ENCODE measurements around the gene HHLA2. TPM values are rescaled to one million over a fixed set of nuclear protein-coding genes. Genes with fewer than 3 reads are reported as not detected.

The HHLA2 gene
- total and polyA plus RNA-seq, 5 donors from 2014 or later: 0.74 TPM; not detected in 4

- Mint-ChIP-seq H3K4me1 (peaks cover 0 to 9% (median 0%) of the 10 kb centered on the region in 4 donors), H3K27ac (peak overlapping the region in 1 of 3 donors; percentile 6), H3K9me3 (peaks cover 0 to 6% (median 0%) of the 10 kb centered on the region in 7 donors), H3K36me3 (no peaks in the 10 kb centered on the region), H3K27me3 (peaks cover 11% of the 10 kb centered on the region), H3K4me3 (no peak overlapping the region)
- ATAC-seq (ENCODE audit: low read depth in 2 of 2): no peak
- Histone ChIP-seq H3K27me3 (ENCODE audit: control insufficient read depth, insufficient read depth, low read length) (peaks cover 2% of the 10 kb centered on the region), H3K36me3 (ENCODE audit: control insufficient read depth, insufficient read depth, low read length) (no peaks in the 10 kb centered on the region), H3K4me3 (ENCODE audit: low read depth, low read length) (no peak overlapping the region), H3K27ac (ENCODE audit: insufficient read depth, low read length, poor library complexity, severe bottlenecking) (no peak overlapping the region), H3K4me1 (ENCODE audit: control insufficient read depth, insufficient read depth, low read length, poor library complexity, severe bottlenecking) (no peaks in the 10 kb centered on the region), H3K9me3 (ENCODE audit: control insufficient read depth in 2 of 2, low read length in 2 of 2) (no peaks in the 10 kb centered on the region)
- no peak for DNase-seq
Measured at GRCh38 chr3:108343491-108343890, 47.1 kb downstream of the HHLA2 start.

GRCh38 chr3:108345492-108346205, 49.3 kb downstream of the HHLA2 start:
- H3K36me3 Mint-ChIP-seq: no peaks in the 10 kb centered on the region
- H3K4me1 Mint-ChIP-seq: peaks cover 0 to 9% (median 0%) of the 10 kb centered on the region in 4 donors
- ATAC-seq (ENCODE audit: low read depth in 2 of 2) (no peak), DNase-seq (no peak)
- no peak overlapping the region for H3K27ac ChIP-seq (ENCODE audit: insufficient read depth, low read length, poor library complexity, severe bottlenecking)
- no peak overlapping the region for H3K27ac Mint-ChIP-seq
- H3K9me3 Mint-ChIP-seq: peaks cover 0 to 6% (median 0%) of the 10 kb centered on the region in 7 donors
- peaks cover 5% of the 10 kb centered on the region for H3K27me3 Mint-ChIP-seq
- H3K36me3 ChIP-seq (ENCODE audit: control insufficient read depth, insufficient read depth, low read length): no peaks in the 10 kb centered on the region
- H3K4me1 ChIP-seq (ENCODE audit: control insufficient read depth, insufficient read depth, low read length, poor library complexity, severe bottlenecking): no peaks in the 10 kb centered on the region
- H3K27me3 ChIP-seq (ENCODE audit: control insufficient read depth, insufficient read depth, low read length): peaks cover 2% of the 10 kb centered on the region
- no peaks in the 10 kb centered on the region for H3K9me3 ChIP-seq (ENCODE audit: control insufficient read depth in 2 of 2, low read length in 2 of 2)
- H3K4me3 Mint-ChIP-seq: no peak overlapping the region
- no peak overlapping the region for H3K4me3 ChIP-seq (ENCODE audit: low read depth, low read length)

GRCh38 chr3:108346301-108347227, 50.2 kb downstream of the HHLA2 start:
- DNase-seq: no peak
- Mint-ChIP-seq H3K4me1 (peaks cover 0 to 9% (median 0%) of the 10 kb centered on the region in 4 donors), H3K27ac (no peak overlapping the region), H3K4me3 (no peak overlapping the region), H3K9me3 (peaks cover 0 to 6% (median 0%) of the 10 kb centered on the region in 7 donors), H3K36me3 (no peaks in the 10 kb centered on the region), H3K27me3 (peaks cover 7% of the 10 kb centered on the region)
- H3K36me3 ChIP-seq (ENCODE audit: control insufficient read depth, insufficient read depth, low read length): no peaks in the 10 kb centered on the region
- H3K27me3 ChIP-seq (ENCODE audit: control insufficient read depth, insufficient read depth, low read length): peaks cover 2% of the 10 kb centered on the region
- no peak overlapping the region for H3K27ac ChIP-seq (ENCODE audit: insufficient read depth, low read length, poor library complexity, severe bottlenecking)
- no peaks in the 10 kb centered on the region for H3K9me3 ChIP-seq (ENCODE audit: control insufficient read depth in 2 of 2, low read length in 2 of 2)
- ATAC-seq (ENCODE audit: low read depth in 2 of 2): no peak
- H3K4me3 ChIP-seq (ENCODE audit: low read depth, low read length): no peak overlapping the region
- no peaks in the 10 kb centered on the region for H3K4me1 ChIP-seq (ENCODE audit: control insufficient read depth, insufficient read depth, low read length, poor library complexity, severe bottlenecking)

GRCh38 chr3:108352176-108352575, 55.8 kb downstream of the HHLA2 start:
- H3K9me3 Mint-ChIP-seq: peaks cover 0 to 10% (median 0%) of the 10 kb centered on the region in 7 donors
- H3K4me1 Mint-ChIP-seq: no peaks in the 10 kb centered on the region
- H3K36me3 Mint-ChIP-seq: no peaks in the 10 kb centered on the region
- ATAC-seq (ENCODE audit: low read depth in 2 of 2) (no peak), DNase-seq (no peak)
- no peaks in the 10 kb centered on the region for H3K36me3 ChIP-seq (ENCODE audit: control insufficient read depth, insufficient read depth, low read length)
- no peaks in the 10 kb centered on the region for H3K4me1 ChIP-seq (ENCODE audit: control insufficient read depth, insufficient read depth, low read length, poor library complexity, severe bottlenecking)
- H3K4me3 Mint-ChIP-seq: no peak overlapping the region
- no peaks in the 10 kb centered on the region for H3K9me3 ChIP-seq (ENCODE audit: control insufficient read depth in 2 of 2, low read length in 2 of 2)
- H3K27me3 Mint-ChIP-seq: peaks cover 14% of the 10 kb centered on the region
- no peak overlapping the region for H3K27ac ChIP-seq (ENCODE audit: insufficient read depth, low read length, poor library complexity, severe bottlenecking)
- H3K27ac Mint-ChIP-seq: no peak overlapping the region
- H3K4me3 ChIP-seq (ENCODE audit: low read depth, low read length): no peak overlapping the region
- peaks cover 2% of the 10 kb centered on the region for H3K27me3 ChIP-seq (ENCODE audit: control insufficient read depth, insufficient read depth, low read length)

- peaks cover 13% of the 10 kb centered on the region for H3K27me3 Mint-ChIP-seq
- no peak overlapping the region for H3K27ac Mint-ChIP-seq
- Histone ChIP-seq H3K9me3 (ENCODE audit: control insufficient read depth in 2 of 2, low read length in 2 of 2) (no peaks in the 10 kb centered on the region), H3K4me1 (ENCODE audit: control insufficient read depth, insufficient read depth, low read length, poor library complexity, severe bottlenecking) (no peaks in the 10 kb centered on the region), H3K4me3 (ENCODE audit: low read depth, low read length) (no peak overlapping the region), H3K27ac (ENCODE audit: insufficient read depth, low read length, poor library complexity, severe bottlenecking) (no peak overlapping the region), H3K36me3 (ENCODE audit: control insufficient read depth, insufficient read depth, low read length) (no peaks in the 10 kb centered on the region), H3K27me3 (ENCODE audit: control insufficient read depth, insufficient read depth, low read length) (no peaks in the 10 kb centered on the region)
- DNase-seq (no peak), ATAC-seq (ENCODE audit: low read depth in 2 of 2) (no peak)
- no peak overlapping the region for H3K4me3 Mint-ChIP-seq
- H3K4me1 Mint-ChIP-seq: no peaks in the 10 kb centered on the region
- H3K36me3 Mint-ChIP-seq: no peaks in the 10 kb centered on the region
- peaks cover 0 to 7% (median 0%) of the 10 kb centered on the region in 7 donors for H3K9me3 Mint-ChIP-seq
Measured at GRCh38 chr3:108354562-108354961, 58.2 kb downstream of the HHLA2 start.

GRCh38 chr3:108357042-108357441, 60.7 kb downstream of the HHLA2 start:
- Mint-ChIP-seq H3K27me3 (peaks cover 9% of the 10 kb centered on the region), H3K4me3 (no peak overlapping the region), H3K27ac (no peak overlapping the region), H3K9me3 (peaks cover 0 to 7% (median 0%) of the 10 kb centered on the region in 7 donors), H3K4me1 (no peaks in the 10 kb centered on the region), H3K36me3 (no peaks in the 10 kb centered on the region)
- H3K36me3 ChIP-seq (ENCODE audit: control insufficient read depth, insufficient read depth, low read length): no peaks in the 10 kb centered on the region
- H3K27me3 ChIP-seq (ENCODE audit: control insufficient read depth, insufficient read depth, low read length): no peaks in the 10 kb centered on the region
- no peaks in the 10 kb centered on the region for H3K9me3 ChIP-seq (ENCODE audit: control insufficient read depth in 2 of 2, low read length in 2 of 2)
- no peak overlapping the region for H3K4me3 ChIP-seq (ENCODE audit: low read depth, low read length)
- no peak overlapping the region for H3K27ac ChIP-seq (ENCODE audit: insufficient read depth, low read length, poor library complexity, severe bottlenecking)
- ATAC-seq (ENCODE audit: low read depth in 2 of 2) (no peak), DNase-seq (no peak)
- H3K4me1 ChIP-seq (ENCODE audit: control insufficient read depth, insufficient read depth, low read length, poor library complexity, severe bottlenecking): no peaks in the 10 kb centered on the region

- H3K4me3 ChIP-seq (ENCODE audit: low read depth, low read length): no peak overlapping the region
- ATAC-seq (ENCODE audit: low read depth in 2 of 2) (no peak), DNase-seq (no peak)
- H3K27ac ChIP-seq (ENCODE audit: insufficient read depth, low read length, poor library complexity, severe bottlenecking): no peak overlapping the region
- H3K36me3 ChIP-seq (ENCODE audit: control insufficient read depth, insufficient read depth, low read length): no peaks in the 10 kb centered on the region
- Mint-ChIP-seq H3K36me3 (no peaks in the 10 kb centered on the region), H3K9me3 (peaks cover 0 to 4% (median 0%) of the 10 kb centered on the region in 7 donors), H3K27me3 (peaks cover 17% of the 10 kb centered on the region), H3K4me3 (no peak overlapping the region), H3K4me1 (no peaks in the 10 kb centered on the region), H3K27ac (no peak overlapping the region)
- no peaks in the 10 kb centered on the region for H3K4me1 ChIP-seq (ENCODE audit: control insufficient read depth, insufficient read depth, low read length, poor library complexity, severe bottlenecking)
- no peaks in the 10 kb centered on the region for H3K9me3 ChIP-seq (ENCODE audit: control insufficient read depth in 2 of 2, low read length in 2 of 2)
- H3K27me3 ChIP-seq (ENCODE audit: control insufficient read depth, insufficient read depth, low read length): no peaks in the 10 kb centered on the region
Measured at GRCh38 chr3:108359011-108359410, 62.7 kb downstream of the HHLA2 start.

All from CD4-positive, CD25-positive, alpha-beta regulatory T cell (primary cell).